ENCODE data around the gene LIMS2.
A peak's percentile ranks its signal among the peaks of the same experiment; 100 is the strongest.

LIMS2 gene

DNA sequence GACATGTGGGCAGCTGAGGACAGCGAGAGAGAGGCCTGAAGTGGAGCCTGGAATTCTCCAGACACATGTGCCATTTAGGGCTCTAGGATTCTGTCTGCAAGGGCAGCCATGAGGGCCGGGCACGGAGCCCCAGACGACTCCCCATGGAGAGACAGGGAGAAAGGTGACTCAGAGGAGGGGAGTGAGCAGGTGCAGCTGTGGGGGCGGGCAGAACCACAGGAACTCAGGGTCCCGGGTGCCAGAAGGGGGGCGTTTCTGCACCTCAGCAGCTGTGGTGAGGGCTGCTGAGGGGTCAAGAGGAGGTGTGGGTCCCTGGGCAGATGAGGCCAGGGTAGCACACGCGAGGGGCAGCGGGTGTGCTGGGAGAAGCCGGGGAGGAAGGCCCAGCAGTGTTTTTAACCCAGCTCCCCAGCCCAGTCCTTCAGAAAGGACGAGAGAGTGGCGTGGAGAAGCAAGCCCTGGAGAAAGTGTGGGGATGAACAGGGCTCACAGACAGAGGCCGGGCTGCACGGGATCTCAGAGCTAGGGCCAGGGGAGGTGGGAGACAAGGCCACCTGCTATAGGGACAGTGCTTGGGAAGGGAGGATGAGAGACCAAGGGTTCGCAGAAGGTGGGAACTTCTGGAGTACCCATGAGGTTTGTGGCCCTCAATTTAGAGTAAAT is 21.8 kb downstream of the LIMS2 start:
- Histone ChIP-seq H3K9me3 (ENCODE audit: control insufficient read depth, insufficient read depth, low read depth, low read length) (no peaks in the 10 kb centered on the region), H3K36me3 (ENCODE audit: control insufficient read depth in 2 of 2, insufficient read depth in 1 of 2, low read length in 2 of 2) (no peaks in the 10 kb centered on the region), H3K27ac (ENCODE audit: extremely low read depth, low read depth, low read length) (no peak overlapping the region), H3K4me1 (ENCODE audit: control insufficient read depth, insufficient read depth, low read length) (no peaks in the 10 kb centered on the region), H3K4me3 (ENCODE audit: low read depth, low read length) (no peak overlapping the region)
- TF ChIP-seq, protein P1, sequence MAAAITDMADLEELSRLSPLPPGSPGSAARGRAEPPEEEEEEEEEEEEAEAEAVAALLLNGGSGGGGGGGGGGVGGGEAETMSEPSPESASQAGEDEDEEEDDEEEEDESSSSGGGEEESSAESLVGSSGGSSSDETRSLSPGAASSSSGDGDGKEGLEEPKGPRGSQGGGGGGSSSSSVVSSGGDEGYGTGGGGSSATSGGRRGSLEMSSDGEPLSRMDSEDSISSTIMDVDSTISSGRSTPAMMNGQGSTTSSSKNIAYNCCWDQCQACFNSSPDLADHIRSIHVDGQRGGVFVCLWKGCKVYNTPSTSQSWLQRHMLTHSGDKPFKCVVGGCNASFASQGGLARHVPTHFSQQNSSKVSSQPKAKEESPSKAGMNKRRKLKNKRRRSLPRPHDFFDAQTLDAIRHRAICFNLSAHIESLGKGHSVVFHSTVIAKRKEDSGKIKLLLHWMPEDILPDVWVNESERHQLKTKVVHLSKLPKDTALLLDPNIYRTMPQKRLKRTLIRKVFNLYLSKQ (tag by site-specific recombination; IDR thresholded peaks at IDR 0.05; ENCODE audit: borderline replicate concordance): no peak
- TF ChIP-seq ZIC2 (tag by site-specific recombination; IDR thresholded peaks at IDR 0.05): 0 out of 2 replicates have a peak, but pooled peaks have one; percentile 14
- TF ChIP-seq ZBTB20 (tag by site-specific recombination; IDR thresholded peaks at IDR 0.05): peak; percentile 45; the same call in 1 of the 2 replicates
- TF ChIP-seq ZNF521 (tag by site-specific recombination; IDR thresholded peaks at IDR 0.05): no peak
- CTCF ChIA-PET: interaction anchor here (0.7 to 4.3 kb wide), 4 partner anchors 18 to 272 kb away, joined by 3 to 37 read pairs (median 4); no protein-coding TSS in a partner anchor
- POLR2A ChIA-PET: interaction anchor here (2.0 kb wide), 1 partner anchor 62 kb away, joined by 4 read pairs; no protein-coding TSS in a partner anchor

DNA sequence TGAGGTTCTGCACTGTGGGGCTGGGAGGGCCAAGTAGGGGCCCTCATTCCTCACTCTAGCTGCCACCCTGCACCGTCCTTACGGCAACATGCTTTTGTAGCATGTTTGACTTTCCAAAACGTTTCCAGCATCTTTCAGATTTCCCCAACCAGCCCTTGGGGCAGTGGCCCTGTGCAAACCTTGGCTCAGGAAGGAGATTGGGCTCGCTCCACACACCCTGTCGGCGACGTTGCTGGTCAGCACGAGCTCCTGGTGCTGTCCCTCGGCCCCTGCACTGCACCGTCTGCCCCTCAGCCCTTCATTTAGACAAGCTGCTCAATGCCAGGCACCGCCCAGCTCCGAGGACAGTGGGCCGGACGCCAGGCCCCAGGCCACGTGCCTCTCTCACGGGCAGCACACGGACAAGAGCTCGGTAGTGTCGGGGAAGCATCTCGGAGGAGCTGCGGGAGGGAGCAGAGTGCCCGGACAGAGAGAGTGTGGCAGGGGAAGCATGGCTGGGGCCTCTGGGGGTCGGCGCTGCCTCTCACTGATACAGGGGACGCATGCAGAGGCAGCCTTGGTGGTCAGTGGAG is 22.5 kb downstream of the LIMS2 start:
- H3K27ac ChIP-seq (ENCODE audit: extremely low read depth, low read depth, low read length): no peak overlapping the region
- POLR2A ChIA-PET: no interaction called here
- TF ChIP-seq ZNF175 (tag by site-specific recombination; IDR thresholded peaks at IDR 0.05): no peak
- H3K4me3 ChIP-seq (ENCODE audit: low read depth, low read length): no peak overlapping the region
- H3K4me1 ChIP-seq (ENCODE audit: control insufficient read depth, insufficient read depth, low read length): no peaks in the 10 kb centered on the region
- H3K36me3 ChIP-seq (ENCODE audit: control insufficient read depth in 2 of 2, insufficient read depth in 1 of 2, low read length in 2 of 2): no peaks in the 10 kb centered on the region
- CTCF ChIA-PET: interaction anchor here (0.7 to 4.3 kb wide), 3 partner anchors 18 to 273 kb away, joined by 3 to 37 read pairs (median 4); no protein-coding TSS in a partner anchor
- no peaks in the 10 kb centered on the region for H3K9me3 ChIP-seq (ENCODE audit: control insufficient read depth, insufficient read depth, low read depth, low read length)

DNA sequence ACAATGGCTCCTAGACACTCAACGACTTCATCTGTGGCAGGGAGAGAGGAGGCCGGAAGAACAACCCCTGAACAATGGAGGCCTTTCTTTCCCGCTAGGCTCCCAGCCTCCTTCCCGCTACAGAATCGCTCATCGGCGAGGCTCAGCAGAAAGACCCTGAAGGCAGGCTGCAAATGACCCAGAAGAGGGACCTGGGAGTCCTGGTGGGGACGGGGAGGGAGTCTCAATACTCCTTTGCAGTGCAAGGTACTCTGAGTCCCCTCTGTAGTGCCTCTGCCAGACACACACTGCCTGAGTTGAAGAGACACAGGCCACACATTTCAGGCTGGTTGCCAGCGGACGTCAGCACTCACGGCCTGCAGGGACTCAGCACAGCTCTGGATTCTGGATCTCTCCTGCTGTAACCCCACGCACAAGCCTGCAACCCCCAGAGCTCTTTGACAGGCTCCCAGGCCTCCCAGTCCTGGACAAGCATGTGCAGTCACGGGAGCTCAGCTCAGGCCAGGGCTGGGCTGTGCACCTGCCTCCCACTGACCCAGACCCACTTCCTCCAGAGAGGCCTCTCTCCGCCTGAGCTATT is 23.3 kb downstream of the LIMS2 start:
- no peaks in the 10 kb centered on the region for H3K9me3 ChIP-seq (ENCODE audit: control insufficient read depth, insufficient read depth, low read depth, low read length)
- CTCF ChIA-PET: interaction anchor here (4.3 kb wide), 1 partner anchor 61 kb away, joined by 37 read pairs; no protein-coding TSS in a partner anchor
- no peak overlapping the region for H3K27ac ChIP-seq (ENCODE audit: extremely low read depth, low read depth, low read length)
- H3K4me3 ChIP-seq (ENCODE audit: low read depth, low read length): no peak overlapping the region
- no peaks in the 10 kb centered on the region for H3K4me1 ChIP-seq (ENCODE audit: control insufficient read depth, insufficient read depth, low read length)
- POLR2A ChIA-PET: interaction anchor here (0.5 kb wide), 1 partner anchor 395 kb away, joined by 3 read pairs; no protein-coding TSS in a partner anchor
- TF ChIP-seq, protein P2, sequence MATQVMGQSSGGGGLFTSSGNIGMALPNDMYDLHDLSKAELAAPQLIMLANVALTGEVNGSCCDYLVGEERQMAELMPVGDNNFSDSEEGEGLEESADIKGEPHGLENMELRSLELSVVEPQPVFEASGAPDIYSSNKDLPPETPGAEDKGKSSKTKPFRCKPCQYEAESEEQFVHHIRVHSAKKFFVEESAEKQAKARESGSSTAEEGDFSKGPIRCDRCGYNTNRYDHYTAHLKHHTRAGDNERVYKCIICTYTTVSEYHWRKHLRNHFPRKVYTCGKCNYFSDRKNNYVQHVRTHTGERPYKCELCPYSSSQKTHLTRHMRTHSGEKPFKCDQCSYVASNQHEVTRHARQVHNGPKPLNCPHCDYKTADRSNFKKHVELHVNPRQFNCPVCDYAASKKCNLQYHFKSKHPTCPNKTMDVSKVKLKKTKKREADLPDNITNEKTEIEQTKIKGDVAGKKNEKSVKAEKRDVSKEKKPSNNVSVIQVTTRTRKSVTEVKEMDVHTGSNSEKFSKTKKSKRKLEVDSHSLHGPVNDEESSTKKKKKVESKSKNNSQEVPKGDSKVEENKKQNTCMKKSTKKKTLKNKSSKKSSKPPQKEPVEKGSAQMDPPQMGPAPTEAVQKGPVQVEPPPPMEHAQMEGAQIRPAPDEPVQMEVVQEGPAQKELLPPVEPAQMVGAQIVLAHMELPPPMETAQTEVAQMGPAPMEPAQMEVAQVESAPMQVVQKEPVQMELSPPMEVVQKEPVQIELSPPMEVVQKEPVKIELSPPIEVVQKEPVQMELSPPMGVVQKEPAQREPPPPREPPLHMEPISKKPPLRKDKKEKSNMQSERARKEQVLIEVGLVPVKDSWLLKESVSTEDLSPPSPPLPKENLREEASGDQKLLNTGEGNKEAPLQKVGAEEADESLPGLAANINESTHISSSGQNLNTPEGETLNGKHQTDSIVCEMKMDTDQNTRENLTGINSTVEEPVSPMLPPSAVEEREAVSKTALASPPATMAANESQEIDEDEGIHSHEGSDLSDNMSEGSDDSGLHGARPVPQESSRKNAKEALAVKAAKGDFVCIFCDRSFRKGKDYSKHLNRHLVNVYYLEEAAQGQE (tag by site-specific recombination; IDR thresholded peaks at IDR 0.05): no peak
- no peaks in the 10 kb centered on the region for H3K36me3 ChIP-seq (ENCODE audit: control insufficient read depth in 2 of 2, insufficient read depth in 1 of 2, low read length in 2 of 2)

DNA sequence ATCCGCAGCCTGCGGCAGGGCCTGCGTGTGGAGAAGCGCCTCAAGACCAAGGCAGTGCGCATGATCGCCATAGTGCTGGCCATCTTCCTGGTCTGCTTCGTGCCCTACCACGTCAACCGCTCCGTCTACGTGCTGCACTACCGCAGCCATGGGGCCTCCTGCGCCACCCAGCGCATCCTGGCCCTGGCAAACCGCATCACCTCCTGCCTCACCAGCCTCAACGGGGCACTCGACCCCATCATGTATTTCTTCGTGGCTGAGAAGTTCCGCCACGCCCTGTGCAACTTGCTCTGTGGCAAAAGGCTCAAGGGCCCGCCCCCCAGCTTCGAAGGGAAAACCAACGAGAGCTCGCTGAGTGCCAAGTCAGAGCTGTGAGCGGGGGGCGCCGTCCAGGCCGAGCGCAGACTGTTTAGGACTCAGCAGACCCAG is 23.9 kb downstream of the LIMS2 start:
- ChIA-PET CTCF (interaction anchor here (1.5 to 4.3 kb wide), 3 partner anchors 22 to 327 kb away, joined by 5 to 37 read pairs (median 9); no protein-coding TSS in a partner anchor), POLR2A (no interaction called here)
- Histone ChIP-seq H3K27ac (ENCODE audit: extremely low read depth, low read depth, low read length) (no peak overlapping the region), H3K36me3 (ENCODE audit: control insufficient read depth in 2 of 2, insufficient read depth in 1 of 2, low read length in 2 of 2) (no peaks in the 10 kb centered on the region), H3K4me1 (ENCODE audit: control insufficient read depth, insufficient read depth, low read length) (no peaks in the 10 kb centered on the region), H3K9me3 (ENCODE audit: control insufficient read depth, insufficient read depth, low read depth, low read length) (no peaks in the 10 kb centered on the region), H3K4me3 (ENCODE audit: low read depth, low read length) (no peak overlapping the region)
- TF ChIP-seq ZBTB17 (tag by site-specific recombination; IDR thresholded peaks at IDR 0.05) (no peak), YY2 (tag by site-specific recombination; IDR thresholded peaks at IDR 0.05) (no peak), ZNF138 (tag by site-specific recombination; IDR thresholded peaks at IDR 0.05; ENCODE audit: borderline replicate concordance) (no peak), RBAK (tag by site-specific recombination; IDR thresholded peaks at IDR 0.05) (no peak), TCF7L2 (IDR thresholded peaks at IDR 0.05; ENCODE audit: borderline replicate concordance, low read depth, low read length) (no peak), ZBTB48 (tag by site-specific recombination; IDR thresholded peaks at IDR 0.05) (no peak), SP7 (tag by site-specific recombination; IDR thresholded peaks at IDR 0.05) (no peak)
- TF ChIP-seq, protein P3, sequence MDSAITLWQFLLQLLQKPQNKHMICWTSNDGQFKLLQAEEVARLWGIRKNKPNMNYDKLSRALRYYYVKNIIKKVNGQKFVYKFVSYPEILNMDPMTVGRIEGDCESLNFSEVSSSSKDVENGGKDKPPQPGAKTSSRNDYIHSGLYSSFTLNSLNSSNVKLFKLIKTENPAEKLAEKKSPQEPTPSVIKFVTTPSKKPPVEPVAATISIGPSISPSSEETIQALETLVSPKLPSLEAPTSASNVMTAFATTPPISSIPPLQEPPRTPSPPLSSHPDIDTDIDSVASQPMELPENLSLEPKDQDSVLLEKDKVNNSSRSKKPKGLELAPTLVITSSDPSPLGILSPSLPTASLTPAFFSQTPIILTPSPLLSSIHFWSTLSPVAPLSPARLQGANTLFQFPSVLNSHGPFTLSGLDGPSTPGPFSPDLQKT (IDR thresholded peaks at IDR 0.05; ENCODE audit: borderline replicate concordance, low read depth, low read length): no peak

Data from HEK293 (cell line).